ENCODE results near the gene ZNF235. TPM values are rescaled to one million over a fixed set of nuclear protein-coding genes. Genes with fewer than 3 reads are reported as not detected.

Gene ZNF235
- total and polyA plus RNA-seq, 2 donors (not counting 1 experiment from before 2014, with no cell fraction given), result 4.7 to 19.5 TPM

GRCh38 chr19:44313231-44313630 is 8.4 kb upstream of the ZNF235 start:
- H3K4me1 Mint-ChIP-seq, result peaks cover 16% of the 10 kb centered on the region
- H3K4me3 Mint-ChIP-seq, result peak overlapping the region; percentile 9
- H3K36me3 ChIP-seq (replicated peaks in 1 of 2; ENCODE audit: control extremely low read depth in 1 of 2, control insufficient read depth in 1 of 2, extremely low read depth in 1 of 2, insufficient read depth in 2 of 2, low read length in 1 of 2), result no peaks in the 10 kb centered on the region
- no peak overlapping the region for H3K27ac Mint-ChIP-seq
- H3K9me3 Mint-ChIP-seq (ENCODE audit: insufficient read depth), result peaks cover 9% of the 10 kb centered on the region
- peaks cover 14% of the 10 kb centered on the region for H3K27me3 Mint-ChIP-seq
- no peaks in the 10 kb centered on the region for H3K79me2 ChIP-seq (ENCODE audit: control insufficient read depth, insufficient read depth, low read length)
- H3K9ac ChIP-seq (ENCODE audit: low read length), result no peak overlapping the region
- peaks cover 0 to 9% (median 1%) of the 10 kb centered on the region in 3 donors for H3K9me3 ChIP-seq (ENCODE audit: control extremely low read depth in 1 of 3, control insufficient read depth in 2 of 3, insufficient read depth in 1 of 3, low read length in 2 of 3)
- no peaks in the 10 kb centered on the region for H4K20me1 ChIP-seq (ENCODE audit: control insufficient read depth, insufficient read depth, low read length, poor library complexity, severe bottlenecking)
- intact Hi-C loops (cut with micrococcal nuclease), result no loop called here
- H3K4me3 ChIP-seq (ENCODE audit: control extremely low read depth in 1 of 5, extremely low read depth in 1 of 5, insufficient read depth in 1 of 5, low read depth in 2 of 5, low read length in 4 of 5), result no peak overlapping the region
- ATAC-seq (ENCODE audit: low read depth) (no peak), DNase-seq (peak; percentile 17)
- no peak for TF ChIP-seq CTCF (IDR thresholded peaks at IDR 0.05)
- TF ChIP-seq EZH2 (IDR thresholded peaks at IDR 0.05; ENCODE audit: borderline replicate concordance, insufficient read depth, low read depth, low read length, poor library complexity, severe bottlenecking), result no peak
- no CpG with 5 or more reads among the region's 1 CpG for WGBS (ENCODE audit: insufficient coverage)
- peak overlapping the region in 1 of 2 donors; percentile 57 for H3K27ac ChIP-seq (ENCODE audit: low read length in 2 of 2)
- peaks cover 0 to 3% (median 0%) of the 10 kb centered on the region in 4 experiments for H3K27me3 ChIP-seq (replicated peaks in 1 of 4; ENCODE audit: control extremely low read depth in 1 of 4, control insufficient read depth in 3 of 4, insufficient read depth in 4 of 4, low read length in 3 of 4)
- peaks cover 7 to 13% of the 10 kb centered on the region in 2 donors for H3K4me1 ChIP-seq (ENCODE audit: control insufficient read depth in 2 of 2, insufficient read depth in 2 of 2, low read length in 2 of 2)
- H3K4me2 ChIP-seq (replicated peaks; ENCODE audit: low read depth, low read length, poor library complexity, severe bottlenecking), result peak overlapping the region; percentile 36
- ChIA-PET CTCF (no interaction called here), POLR2A (no interaction called here)
- no peak overlapping the region for H2AFZ ChIP-seq (ENCODE audit: insufficient read depth, low read depth, low read length, poor library complexity, severe bottlenecking)

GRCh38 chr19:44308011-44308410 is 3.2 kb upstream of the ZNF235 start:
- no CpG with 5 or more reads among the region's 3 CpGs for WGBS (ENCODE audit: insufficient coverage)
- POLR2A ChIA-PET, result no interaction called here
- H3K4me3 Mint-ChIP-seq, result no peak overlapping the region

More at GRCh38 chr19:44308011-44308410, 3.2 kb upstream of the ZNF235 start:
- Mint-ChIP-seq H3K27ac (no peak overlapping the region), H3K27me3 (peaks cover 16% of the 10 kb centered on the region), H3K9me3 (ENCODE audit: insufficient read depth) (peaks cover 3% of the 10 kb centered on the region), H3K4me1 (peaks cover 27% of the 10 kb centered on the region)
- TF ChIP-seq EZH2 (IDR thresholded peaks at IDR 0.05; ENCODE audit: borderline replicate concordance, insufficient read depth, low read depth, low read length, poor library complexity, severe bottlenecking), result no peak
- no peak for TF ChIP-seq CTCF (IDR thresholded peaks at IDR 0.05)
- no peaks in the 10 kb centered on the region for H4K20me1 ChIP-seq (ENCODE audit: control insufficient read depth, insufficient read depth, low read length, poor library complexity, severe bottlenecking)
- H3K9ac ChIP-seq (ENCODE audit: low read length), result no peak overlapping the region
- no peak overlapping the region for H3K4me3 ChIP-seq (ENCODE audit: control extremely low read depth in 1 of 5, extremely low read depth in 1 of 5, insufficient read depth in 1 of 5, low read depth in 2 of 5, low read length in 4 of 5)
- intact Hi-C loops (cut with micrococcal nuclease), result loop anchor here (5.0 kb wide), 1 partner anchor 51 kb away; the partner anchor contains the start of gene ZNF233
- DNase-seq (no peak), ATAC-seq (ENCODE audit: low read depth) (no peak)
- H3K4me1 ChIP-seq (ENCODE audit: control insufficient read depth in 2 of 2, insufficient read depth in 2 of 2, low read length in 2 of 2), result peaks cover 11 to 19% of the 10 kb centered on the region in 2 donors
- H3K4me2 ChIP-seq (replicated peaks; ENCODE audit: low read depth, low read length, poor library complexity, severe bottlenecking), result no peak overlapping the region
- no peak overlapping the region for H2AFZ ChIP-seq (ENCODE audit: insufficient read depth, low read depth, low read length, poor library complexity, severe bottlenecking)
- peaks cover 10% of the 10 kb centered on the region for H3K79me2 ChIP-seq (ENCODE audit: control insufficient read depth, insufficient read depth, low read length)
- CTCF ChIA-PET, result no interaction called here
- H3K27me3 ChIP-seq (replicated peaks in 1 of 4; ENCODE audit: control extremely low read depth in 1 of 4, control insufficient read depth in 3 of 4, insufficient read depth in 4 of 4, low read length in 3 of 4), result peaks cover 0 to 3% (median 0%) of the 10 kb centered on the region in 4 experiments
- peaks cover 0 to 2% of the 10 kb centered on the region in 2 experiments for H3K36me3 ChIP-seq (replicated peaks in 1 of 2; ENCODE audit: control extremely low read depth in 1 of 2, control insufficient read depth in 1 of 2, extremely low read depth in 1 of 2, insufficient read depth in 2 of 2, low read length in 1 of 2)
- peaks cover 0 to 12% (median 4%) of the 10 kb centered on the region in 3 donors for H3K9me3 ChIP-seq (ENCODE audit: control extremely low read depth in 1 of 3, control insufficient read depth in 2 of 3, insufficient read depth in 1 of 3, low read length in 2 of 3)
- no peak overlapping the region for H3K27ac ChIP-seq (ENCODE audit: low read length in 2 of 2)
